ENCODE measurements around the gene PCCA. TPM values are rescaled to one million over a fixed set of nuclear protein-coding genes. Genes with fewer than 3 reads are reported as not detected.
A peak's percentile ranks its signal among the peaks of the same experiment; 100 is the strongest.

PCCA gene
- total and polyA plus RNA-seq, 3 experiments from 2014 or later: 6.1 to 9.5 (median 6.2) TPM

DNA sequence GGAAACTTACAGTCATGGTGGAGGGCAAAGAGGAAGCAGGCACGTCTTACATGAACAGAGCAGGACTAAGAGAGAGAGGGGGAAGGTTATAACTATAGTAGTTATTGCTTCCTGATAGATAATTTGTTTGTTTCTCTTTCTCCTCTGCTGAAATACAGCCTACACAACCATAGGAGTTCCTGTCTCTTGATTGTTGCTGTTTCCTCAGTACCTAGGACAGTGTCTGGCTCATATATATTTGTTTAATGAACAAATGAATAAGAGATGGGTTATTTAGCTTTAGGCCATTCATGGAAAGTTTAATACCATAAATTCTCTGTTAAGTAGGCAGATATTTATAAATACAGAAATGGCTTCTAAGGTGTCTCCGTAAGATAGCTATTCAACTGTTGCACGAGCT, 95.2 kb downstream of the PCCA start:
- no peaks in the 10 kb centered on the region for H3K27me3 Mint-ChIP-seq
- H3K4me1 ChIP-seq (ENCODE audit: insufficient read depth, low read length): peaks cover 14% of the 10 kb centered on the region
- H3K4me1 Mint-ChIP-seq: peaks cover 17 to 30% (median 23%) of the 10 kb centered on the region in 3 donors
- peaks cover 0 to 3% (median 0%) of the 10 kb centered on the region in 5 donors for H3K9me3 Mint-ChIP-seq
- H3K36me3 Mint-ChIP-seq: peaks cover 0 to 4% (median 0%) of the 10 kb centered on the region in 3 donors
- H3K27ac Mint-ChIP-seq: peak overlapping the region in 1 of 8 donors; percentile 48
- no peak overlapping the region for H3K4me3 ChIP-seq (ENCODE audit: low read length)
- no peak for DNase-seq
- no peaks in the 10 kb centered on the region for H3K27me3 ChIP-seq (ENCODE audit: insufficient read depth, low read length, poor library complexity, severe bottlenecking)
- ChIA-PET POLR2A (no interaction called here), CTCF (no interaction called here)
- no peaks in the 10 kb centered on the region for H3K9me3 ChIP-seq (ENCODE audit: low read length)
- H3K36me3 ChIP-seq (ENCODE audit: insufficient read depth, low read length): no peaks in the 10 kb centered on the region
- no peak overlapping the region for H3K4me3 Mint-ChIP-seq
- no peak overlapping the region for H3K27ac ChIP-seq (ENCODE audit: low read depth, low read length)

DNA sequence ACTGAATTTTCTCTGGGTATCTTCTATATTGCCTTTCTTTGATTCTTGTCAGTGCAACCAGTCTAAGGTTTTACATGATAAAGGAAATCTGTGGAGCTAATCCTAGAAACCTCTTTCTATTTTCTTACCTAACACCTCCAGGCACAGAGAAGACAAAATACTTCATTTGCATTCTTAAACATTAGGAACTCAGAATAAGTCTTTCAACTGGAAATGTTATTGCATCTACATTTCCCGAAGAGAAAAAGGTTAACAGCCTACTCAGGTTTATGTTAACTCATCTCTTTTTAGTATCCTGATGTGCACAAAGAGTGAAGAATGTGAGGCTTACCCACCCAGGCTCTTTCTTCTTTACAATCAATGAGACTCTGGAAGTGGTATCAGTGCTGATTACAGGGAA, 106.7 kb downstream of the PCCA start:
- no peak overlapping the region for H3K4me3 ChIP-seq (ENCODE audit: low read length)
- no peaks in the 10 kb centered on the region for H3K27me3 ChIP-seq (ENCODE audit: insufficient read depth, low read length, poor library complexity, severe bottlenecking)
- Mint-ChIP-seq H3K4me1 (no peaks in the 10 kb centered on the region), H3K27ac (no peak overlapping the region), H3K36me3 (peaks cover 0 to 4% (median 0%) of the 10 kb centered on the region in 3 donors), H3K4me3 (no peak overlapping the region), H3K9me3 (no peaks in the 10 kb centered on the region), H3K27me3 (no peaks in the 10 kb centered on the region)
- H3K4me1 ChIP-seq (ENCODE audit: insufficient read depth, low read length): no peaks in the 10 kb centered on the region
- no peaks in the 10 kb centered on the region for H3K36me3 ChIP-seq (ENCODE audit: insufficient read depth, low read length)
- no peak for DNase-seq
- ChIA-PET CTCF (interaction anchor here (1.0 kb wide), 1 partner anchor 8 kb away, joined by 3 read pairs; no protein-coding TSS in a partner anchor), POLR2A (no interaction called here)
- H3K9me3 ChIP-seq (ENCODE audit: low read length): no peaks in the 10 kb centered on the region
- no peak overlapping the region for H3K27ac ChIP-seq (ENCODE audit: low read depth, low read length)

DNA sequence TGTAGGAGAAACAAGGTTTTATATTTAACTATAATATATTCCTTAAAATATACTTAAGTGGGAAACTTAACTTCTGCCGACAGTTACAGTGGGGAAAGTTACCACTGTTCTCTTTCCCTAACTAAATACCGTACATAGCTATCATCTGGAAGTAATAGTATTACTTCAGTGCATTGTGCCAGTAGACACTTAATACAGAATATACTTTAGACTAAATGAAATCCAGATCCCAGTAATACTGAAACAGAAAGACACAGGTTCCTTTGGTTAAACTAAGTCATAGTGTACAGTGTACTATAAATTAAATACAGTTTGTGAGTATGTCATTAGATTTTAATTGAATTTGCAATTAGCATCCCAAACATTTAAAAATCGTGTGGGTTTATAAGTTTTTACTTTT, 107.5 kb downstream of the PCCA start:
- H3K36me3 ChIP-seq (ENCODE audit: insufficient read depth, low read length): no peaks in the 10 kb centered on the region
- no peak for DNase-seq
- no peaks in the 10 kb centered on the region for H3K4me1 ChIP-seq (ENCODE audit: insufficient read depth, low read length)
- H3K9me3 ChIP-seq (ENCODE audit: low read length): no peaks in the 10 kb centered on the region
- CTCF ChIA-PET: interaction anchor here (1.0 kb wide), 1 partner anchor 9 kb away, joined by 3 read pairs; no protein-coding TSS in a partner anchor
- Mint-ChIP-seq H3K9me3 (no peaks in the 10 kb centered on the region), H3K27ac (no peak overlapping the region), H3K4me3 (no peak overlapping the region), H3K27me3 (no peaks in the 10 kb centered on the region), H3K36me3 (peaks cover 0 to 5% (median 4%) of the 10 kb centered on the region in 3 donors), H3K4me1 (no peaks in the 10 kb centered on the region)
- H3K4me3 ChIP-seq (ENCODE audit: low read length): no peak overlapping the region
- H3K27ac ChIP-seq (ENCODE audit: low read depth, low read length): no peak overlapping the region
- POLR2A ChIA-PET: no interaction called here
- no peaks in the 10 kb centered on the region for H3K27me3 ChIP-seq (ENCODE audit: insufficient read depth, low read length, poor library complexity, severe bottlenecking)

DNA sequence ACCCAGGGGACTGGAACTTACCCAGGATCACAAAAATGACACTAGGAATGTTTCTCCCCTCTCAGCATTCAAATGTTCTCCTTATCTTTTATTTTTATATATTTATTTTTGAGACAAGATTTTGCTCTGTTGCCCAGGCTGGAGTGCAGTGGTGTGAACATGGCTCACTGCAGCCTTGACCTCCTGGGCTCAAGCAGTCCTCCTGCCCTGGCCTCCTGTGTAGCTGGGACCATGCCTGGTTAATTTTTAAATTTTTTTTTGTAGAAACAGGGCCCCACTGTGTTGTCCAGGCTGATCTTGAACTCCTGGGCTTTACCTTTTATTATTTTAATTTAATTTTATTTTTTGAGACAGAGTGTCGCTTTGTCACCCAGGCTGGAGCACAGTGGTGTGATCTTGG, 108.2 kb downstream of the PCCA start:
- no peaks in the 10 kb centered on the region for H3K27me3 ChIP-seq (ENCODE audit: insufficient read depth, low read length, poor library complexity, severe bottlenecking)
- POLR2A ChIA-PET: no interaction called here
- no peak for DNase-seq
- H3K27ac ChIP-seq (ENCODE audit: low read depth, low read length): no peak overlapping the region
- CTCF ChIA-PET: no interaction called here
- H3K36me3 Mint-ChIP-seq: peaks cover 0 to 5% (median 4%) of the 10 kb centered on the region in 3 donors
- no peaks in the 10 kb centered on the region for H3K4me1 Mint-ChIP-seq
- H3K27me3 Mint-ChIP-seq: no peaks in the 10 kb centered on the region
- H3K9me3 ChIP-seq (ENCODE audit: low read length): no peaks in the 10 kb centered on the region
- peaks cover 0 to 2% (median 0%) of the 10 kb centered on the region in 5 donors for H3K9me3 Mint-ChIP-seq
- H3K4me3 Mint-ChIP-seq: no peak overlapping the region
- H3K4me3 ChIP-seq (ENCODE audit: low read length): no peak overlapping the region
- H3K27ac Mint-ChIP-seq: no peak overlapping the region
- no peaks in the 10 kb centered on the region for H3K4me1 ChIP-seq (ENCODE audit: insufficient read depth, low read length)
- H3K36me3 ChIP-seq (ENCODE audit: insufficient read depth, low read length): no peaks in the 10 kb centered on the region

DNA sequence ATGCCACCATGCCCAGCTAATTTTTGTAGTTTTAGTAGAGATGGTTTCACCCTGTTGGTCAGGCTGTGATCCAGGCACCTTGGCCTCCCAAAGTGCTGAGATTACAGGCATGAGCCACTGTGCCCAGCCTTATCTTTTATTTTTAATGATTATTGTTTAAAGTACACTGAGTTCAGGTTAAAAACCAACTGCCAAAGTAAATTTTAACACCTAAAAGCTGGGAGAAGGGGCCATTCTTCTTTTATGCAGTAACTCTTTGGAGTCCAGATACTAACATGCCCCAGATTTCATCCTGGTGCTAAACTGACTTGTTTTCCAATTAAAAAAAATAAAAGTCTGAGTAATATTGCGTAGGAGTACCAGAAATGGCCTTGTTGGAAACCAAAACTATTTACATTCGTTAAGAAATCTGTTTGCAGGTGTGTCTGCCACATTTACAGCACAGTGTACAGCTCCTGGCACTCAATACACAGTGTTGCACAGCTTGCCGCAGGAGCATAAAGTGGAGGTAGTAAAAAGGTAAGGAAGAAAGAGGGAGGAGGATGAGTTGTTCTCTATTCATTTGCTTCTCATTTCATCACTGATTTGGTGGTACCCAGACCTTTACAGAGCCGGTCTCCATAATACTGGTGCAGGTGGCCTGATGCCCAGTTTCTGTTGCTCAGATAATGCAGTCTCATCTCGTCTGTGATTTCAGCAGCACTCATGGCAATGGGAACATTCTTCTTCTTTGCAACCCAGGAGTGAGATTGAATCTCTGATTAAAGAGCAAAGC, 108.9 kb downstream of the PCCA start:
- H3K36me3 Mint-ChIP-seq: peaks cover 0 to 6% (median 5%) of the 10 kb centered on the region in 3 donors
- H3K27ac Mint-ChIP-seq: no peak overlapping the region
- peaks cover 0 to 2% (median 0%) of the 10 kb centered on the region in 5 donors for H3K9me3 Mint-ChIP-seq
- Histone ChIP-seq H3K27ac (ENCODE audit: low read depth, low read length) (no peak overlapping the region), H3K36me3 (ENCODE audit: insufficient read depth, low read length) (no peaks in the 10 kb centered on the region), H3K4me1 (ENCODE audit: insufficient read depth, low read length) (no peaks in the 10 kb centered on the region), H3K27me3 (ENCODE audit: insufficient read depth, low read length, poor library complexity, severe bottlenecking) (no peaks in the 10 kb centered on the region), H3K4me3 (ENCODE audit: low read length) (no peak overlapping the region), H3K9me3 (ENCODE audit: low read length) (no peaks in the 10 kb centered on the region)
- H3K4me1 Mint-ChIP-seq: no peaks in the 10 kb centered on the region
- ChIA-PET POLR2A (no interaction called here), CTCF (no interaction called here)
- H3K27me3 Mint-ChIP-seq: no peaks in the 10 kb centered on the region
- no peak for DNase-seq
- H3K4me3 Mint-ChIP-seq: no peak overlapping the region

DNA sequence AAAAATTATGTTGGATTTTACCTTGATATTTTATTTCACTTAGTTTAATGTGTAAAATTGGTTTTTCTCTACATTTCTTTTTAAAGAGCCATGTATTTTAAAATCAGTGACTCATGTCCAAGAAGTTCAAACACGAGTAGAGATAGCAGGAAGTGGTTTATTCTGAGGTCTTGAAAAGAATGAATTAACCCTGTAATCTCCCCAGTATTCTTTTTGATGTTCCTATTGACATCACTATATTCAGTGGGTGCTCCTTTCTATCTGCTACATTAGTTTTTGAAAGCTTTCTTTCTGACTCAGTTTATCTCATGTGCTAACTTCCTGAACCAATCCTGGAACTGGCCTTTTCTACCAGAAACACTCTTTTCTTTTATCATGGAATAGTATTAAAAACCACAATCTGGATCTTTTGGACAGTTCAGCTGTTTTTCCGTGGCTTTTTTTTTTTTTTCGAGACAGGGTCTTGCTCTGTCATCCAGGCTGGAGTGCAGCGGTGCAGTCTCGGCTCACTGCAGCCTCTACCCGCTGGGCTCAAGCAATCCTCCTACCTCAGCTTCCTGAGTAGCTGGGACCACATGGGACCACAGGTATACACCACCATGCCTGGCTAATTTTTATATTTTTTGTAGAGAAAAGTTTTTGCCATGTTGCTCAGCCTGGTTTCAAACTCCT, 114.9 kb downstream of the PCCA start:
- Mint-ChIP-seq H3K4me3 (peak overlapping the region in 5 of 7 donors; percentile 15 to 72 (median 62)), H3K9me3 (peaks cover 0 to 2% (median 0%) of the 10 kb centered on the region in 5 donors), H3K4me1 (peaks cover 16 to 23% (median 22%) of the 10 kb centered on the region in 3 donors), H3K27me3 (no peaks in the 10 kb centered on the region), H3K27ac (peak overlapping the region in 4 of 8 donors; percentile 29 to 68 (median 52)), H3K36me3 (peaks cover 0 to 7% (median 5%) of the 10 kb centered on the region in 3 donors)
- H3K36me3 ChIP-seq (ENCODE audit: insufficient read depth, low read length): no peaks in the 10 kb centered on the region
- POLR2A ChIA-PET: interaction anchor here (0.7 kb wide), 1 partner anchor 29 kb away, joined by 3 read pairs; no protein-coding TSS in a partner anchor
- CTCF ChIA-PET: no interaction called here
- H3K27me3 ChIP-seq (ENCODE audit: insufficient read depth, low read length, poor library complexity, severe bottlenecking): no peaks in the 10 kb centered on the region
- H3K4me3 ChIP-seq (ENCODE audit: low read length): no peak overlapping the region
- H3K9me3 ChIP-seq (ENCODE audit: low read length): no peaks in the 10 kb centered on the region
- H3K27ac ChIP-seq (ENCODE audit: low read depth, low read length): no peak overlapping the region
- peak in 2 of 5 donors; percentile 37 to 47 for DNase-seq
- H3K4me1 ChIP-seq (ENCODE audit: insufficient read depth, low read length): peaks cover 15% of the 10 kb centered on the region

DNA sequence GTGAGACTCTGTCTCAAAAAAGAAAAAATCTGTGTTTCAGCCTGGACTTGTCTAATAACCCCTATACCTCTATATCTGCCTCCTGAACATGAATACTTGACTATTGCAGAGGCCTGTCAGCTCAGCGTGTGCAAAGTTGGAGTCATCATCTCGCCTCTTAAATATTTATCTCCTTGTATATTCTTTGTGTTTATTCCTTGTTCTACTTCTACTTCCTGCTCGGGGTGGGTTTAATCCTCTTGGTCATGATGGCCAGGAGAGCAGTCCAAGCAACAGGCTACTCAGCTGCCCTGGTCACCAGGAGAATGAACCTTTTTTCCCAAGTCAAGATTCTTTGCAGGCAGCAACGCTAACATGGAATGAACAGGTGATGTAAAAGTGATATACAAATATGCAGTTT, 119.1 kb downstream of the PCCA start:
- peaks cover 0 to 1% (median 0%) of the 10 kb centered on the region in 5 donors for H3K9me3 Mint-ChIP-seq
- no peak overlapping the region for H3K4me3 Mint-ChIP-seq
- H3K27ac ChIP-seq (ENCODE audit: low read depth, low read length): no peak overlapping the region
- no peak overlapping the region for H3K4me3 ChIP-seq (ENCODE audit: low read length)
- ChIA-PET CTCF (no interaction called here), POLR2A (no interaction called here)
- H3K27me3 Mint-ChIP-seq: no peaks in the 10 kb centered on the region
- H3K27ac Mint-ChIP-seq: no peak overlapping the region
- H3K4me1 ChIP-seq (ENCODE audit: insufficient read depth, low read length): peaks cover 15% of the 10 kb centered on the region
- H3K36me3 ChIP-seq (ENCODE audit: insufficient read depth, low read length): no peaks in the 10 kb centered on the region
- H3K4me1 Mint-ChIP-seq: peaks cover 16 to 23% (median 22%) of the 10 kb centered on the region in 3 donors
- no peak for DNase-seq
- H3K9me3 ChIP-seq (ENCODE audit: low read length): no peaks in the 10 kb centered on the region
- peaks cover 9 to 21% (median 17%) of the 10 kb centered on the region in 3 donors for H3K36me3 Mint-ChIP-seq
- H3K27me3 ChIP-seq (ENCODE audit: insufficient read depth, low read length, poor library complexity, severe bottlenecking): no peaks in the 10 kb centered on the region

DNA sequence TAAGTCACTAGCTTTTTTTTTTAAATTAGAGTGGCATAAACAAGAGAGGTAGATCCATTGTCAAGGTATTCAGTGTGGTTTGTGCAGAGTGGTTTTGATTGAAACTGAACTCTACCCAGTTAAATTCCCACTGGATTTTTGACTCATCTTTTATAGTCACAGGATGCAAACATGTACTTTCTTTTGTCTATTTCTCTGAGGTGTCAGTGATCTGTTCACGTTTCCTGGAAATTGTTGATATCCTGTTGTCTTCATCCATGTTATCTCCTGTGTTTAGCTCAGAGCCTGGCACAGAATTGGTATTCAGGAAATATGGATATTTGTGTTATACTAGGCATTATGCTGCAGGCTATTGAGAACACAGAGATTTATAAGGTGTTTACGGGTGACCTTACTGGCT, 119.7 kb downstream of the PCCA start:
- H3K27me3 ChIP-seq (ENCODE audit: insufficient read depth, low read length, poor library complexity, severe bottlenecking): no peaks in the 10 kb centered on the region
- peaks cover 11 to 18% (median 17%) of the 10 kb centered on the region in 3 donors for H3K4me1 Mint-ChIP-seq
- no peaks in the 10 kb centered on the region for H3K27me3 Mint-ChIP-seq
- H3K27ac Mint-ChIP-seq: no peak overlapping the region
- peaks cover 16 to 26% (median 21%) of the 10 kb centered on the region in 3 donors for H3K36me3 Mint-ChIP-seq
- H3K27ac ChIP-seq (ENCODE audit: low read depth, low read length): no peak overlapping the region
- no peaks in the 10 kb centered on the region for H3K9me3 ChIP-seq (ENCODE audit: low read length)
- H3K9me3 Mint-ChIP-seq: peaks cover 0 to 3% (median 0%) of the 10 kb centered on the region in 5 donors
- H3K4me3 Mint-ChIP-seq: no peak overlapping the region
- ChIA-PET POLR2A (no interaction called here), CTCF (no interaction called here)
- no peaks in the 10 kb centered on the region for H3K36me3 ChIP-seq (ENCODE audit: insufficient read depth, low read length)
- no peak overlapping the region for H3K4me3 ChIP-seq (ENCODE audit: low read length)
- peaks cover 9% of the 10 kb centered on the region for H3K4me1 ChIP-seq (ENCODE audit: insufficient read depth, low read length)
- DNase-seq: no peak
